Endothelial cell of umbilical vein (primary cell): ENCODE results near the gene KAZALD1. TPM values are rescaled to one million over a fixed set of nuclear protein-coding genes. Genes with fewer than 3 reads are reported as not detected.

Experiments used
- BruUV-seq: library from RNA; stranded (reverse); fragments of 400-500 nt; replicated peaks from 2 replicates; lab custom pipeline; 2021; lab: Mats Ljungman, UMichigan
- CTCF ChIA-PET: fragments of 300-600, 350-600 bp; sonication (Branson Sonifier 250); formaldehyde crosslinking; loops from one replicate; lab custom pipeline; 2021; ENCODE audit warnings: antibody characterized with exemption, inconsistent platforms; lab: Charles Lee
- POLR2A ChIA-PET: fragments of 300-600, 350-600 bp; sonication (Branson Sonifier 250); formaldehyde crosslinking; loops from one replicate; lab custom pipeline; 2021; ENCODE audit warnings: antibody characterized with exemption, inconsistent platforms; lab: Charles Lee
- DNase-seq: peaks from one replicate; pipeline ENCODE4 v3.0.0-alpha.2; 2011; ENCODE audit warnings: low read depth, low spot score
- FAIRE-seq: peaks from 2 replicates; lab custom pipeline; 2011; peaks lifted over from hg19 to GRCh38; lab: Jason Lieb, UNC
- H2AFZ ChIP-seq: 2 replicates; pipeline ENCODE4 v1.6.0; 2012; ENCODE audit warnings: low read depth, low read length, control low read depth, inconsistent platforms
- H3K27ac ChIP-seq: 2 replicates; pipeline ENCODE4 v1.5.1; 2011; ENCODE audit warnings: low read depth, mild to moderate bottlenecking, control low read depth, low read length, moderate library complexity; ENCODE audit not compliant: insufficient read depth
- H3K27me3 ChIP-seq, 2 experiments: 2 replicates each; pipeline versions ENCODE4 v1.6.0 to v1.6.1; 2011; ENCODE audit warnings: low read length in 2 of 2, mixed read lengths in 1 of 2; ENCODE audit not compliant: control insufficient read depth in 2 of 2, insufficient read depth in 2 of 2
- H3K36me3 ChIP-seq, 2 experiments: 2 replicates in 1 of 2; 3 replicates in 1 of 2; pipeline ENCODE4 v1.5.1; 2011; ENCODE audit warnings: low read length in 2 of 2, mild to moderate bottlenecking in 1 of 2, moderate library complexity in 1 of 2; ENCODE audit not compliant: control insufficient read depth in 2 of 2, insufficient read depth in 2 of 2; ENCODE audit errors: extremely low read depth in 1 of 2
- H3K4me1 ChIP-seq: 3 replicates; pipeline ENCODE4 v1.5.1; 2011; ENCODE audit warnings: mild to moderate bottlenecking, low read length; ENCODE audit not compliant: control insufficient read depth, insufficient read depth; ENCODE audit errors: extremely low read depth
- H3K4me2 ChIP-seq: 2 replicates; pipeline ENCODE4 v1.6.1; 2011; ENCODE audit warnings: low read length, control low read depth, mixed read lengths; ENCODE audit not compliant: insufficient read depth
- H3K4me3 ChIP-seq, 3 experiments: fragments of 200-600 bp in 1 of 3; sonication (generic), shearing (Covaris generic) in 1 of 3; replicated peaks in 1 of 3; 2 replicates each; pipeline ENCODE4 v1.5.1; 2011 to 2016; ENCODE audit warnings: control low read depth in 3 of 3, low read length in 3 of 3, mild to moderate bottlenecking in 2 of 3, inconsistent platforms in 1 of 3, low read depth in 1 of 3, moderate library complexity in 1 of 3; ENCODE audit not compliant: insufficient read depth in 1 of 3
- H3K79me2 ChIP-seq: 2 replicates; pipeline ENCODE4 v1.6.0; 2012; ENCODE audit warnings: low read length, inconsistent platforms; ENCODE audit not compliant: control insufficient read depth, insufficient read depth
- H3K9ac ChIP-seq: replicated peaks from 2 replicates; pipeline ENCODE3; 2011; ENCODE audit warnings: low read length, control low read depth; ENCODE audit not compliant: insufficient read depth; ENCODE audit errors: extremely low read depth
- H3K9me1 ChIP-seq: replicated peaks from 3 replicates; pipeline ENCODE4 v1.6.0; 2011; ENCODE audit warnings: mild to moderate bottlenecking, low read length; ENCODE audit not compliant: control insufficient read depth, insufficient read depth; ENCODE audit errors: extremely low read depth
- H3K9me3 ChIP-seq: replicated peaks from 2 replicates; pipeline ENCODE4 v1.5.1; 2012; ENCODE audit warnings: low read length, inconsistent platforms; ENCODE audit not compliant: control insufficient read depth, insufficient read depth
- H4K20me1 ChIP-seq: replicated peaks from 2 replicates; pipeline ENCODE3; 2011; ENCODE audit warnings: mild to moderate bottlenecking, low read length; ENCODE audit not compliant: control insufficient read depth, insufficient read depth; ENCODE audit errors: extremely low read depth
- GATA2 ChIP-seq: IDR thresholded peaks from 2 replicates; pipeline ENCODE4 v1.7.0; 2011; ENCODE audit warnings: low read depth, mild to moderate bottlenecking, moderate library complexity, mixed read lengths, low read length; ENCODE audit not compliant: insufficient read length, insufficient read depth
- POLR2A ChIP-seq: IDR thresholded peaks from 2 replicates; pipeline ENCODE4 v1.6.1; 2012; ENCODE audit warnings: low read depth, mild to moderate bottlenecking, control low read depth, low read length
- POLR2AphosphoS5 ChIP-seq: IDR thresholded peaks from 2 replicates; pipeline ENCODE4 v1.6.1; 2012; ENCODE audit warnings: low read depth, mild to moderate bottlenecking, control low read depth, low read length, moderate library complexity; ENCODE audit not compliant: insufficient read depth
- dilution Hi-C: fragments of 300-500 bp; cut with MboI; formaldehyde crosslinking; loops from one replicate; pipeline ENCODE4 v1.15.0; 2019; ENCODE audit warnings: low sequenced_read_pairs; ENCODE audit not compliant: extremely low pct_ligation_motif_present
- intact Hi-C: fragments of 100-400 bp; cut with micrococcal nuclease; formaldehyde crosslinking; loops from one replicate; pipeline ENCODE4 v1.10.0; 2022
- polyA plus RNA-seq, 4 experiments: library from polyadenylated mRNA; depleted of rRNA in 3 of 4; stranded (reverse) in 3 of 4; unstranded in 1 of 4; fragments of >200 nt; gene quantifications; 2 replicates each; pipeline versions ENCODE4 v1.2.1 to v1.2.3, GENCODE V29; 2011 to 2012; ENCODE audit warnings: missing spikeins in 1 of 4
- total RNA-seq: library from RNA; stranded (reverse); gene quantifications from 2 replicates; pipeline ENCODE4 v1.2.3, GENCODE V29; 2021
- TF ChIP-seq, protein P1 (sequence below), 2 donors: IDR thresholded peaks; 1 replicate in 1 of 2; 2 replicates in 1 of 2; pipeline ENCODE4 v1.5.1; 2011; ENCODE audit warnings: low read length in 2 of 2, mild to moderate bottlenecking in 2 of 2, moderate library complexity in 2 of 2, control low read depth in 1 of 2, inconsistent platforms in 1 of 2, low read depth in 1 of 2; ENCODE audit not compliant: insufficient read depth in 1 of 2; ENCODE audit errors: extremely low read depth in 1 of 2

Gene KAZALD1
- total and polyA plus RNA-seq, 2 donors (not counting 3 experiments of a cell fraction or from before 2014, with no cell fraction given), result 3.0 to 3.3 TPM

DNA sequence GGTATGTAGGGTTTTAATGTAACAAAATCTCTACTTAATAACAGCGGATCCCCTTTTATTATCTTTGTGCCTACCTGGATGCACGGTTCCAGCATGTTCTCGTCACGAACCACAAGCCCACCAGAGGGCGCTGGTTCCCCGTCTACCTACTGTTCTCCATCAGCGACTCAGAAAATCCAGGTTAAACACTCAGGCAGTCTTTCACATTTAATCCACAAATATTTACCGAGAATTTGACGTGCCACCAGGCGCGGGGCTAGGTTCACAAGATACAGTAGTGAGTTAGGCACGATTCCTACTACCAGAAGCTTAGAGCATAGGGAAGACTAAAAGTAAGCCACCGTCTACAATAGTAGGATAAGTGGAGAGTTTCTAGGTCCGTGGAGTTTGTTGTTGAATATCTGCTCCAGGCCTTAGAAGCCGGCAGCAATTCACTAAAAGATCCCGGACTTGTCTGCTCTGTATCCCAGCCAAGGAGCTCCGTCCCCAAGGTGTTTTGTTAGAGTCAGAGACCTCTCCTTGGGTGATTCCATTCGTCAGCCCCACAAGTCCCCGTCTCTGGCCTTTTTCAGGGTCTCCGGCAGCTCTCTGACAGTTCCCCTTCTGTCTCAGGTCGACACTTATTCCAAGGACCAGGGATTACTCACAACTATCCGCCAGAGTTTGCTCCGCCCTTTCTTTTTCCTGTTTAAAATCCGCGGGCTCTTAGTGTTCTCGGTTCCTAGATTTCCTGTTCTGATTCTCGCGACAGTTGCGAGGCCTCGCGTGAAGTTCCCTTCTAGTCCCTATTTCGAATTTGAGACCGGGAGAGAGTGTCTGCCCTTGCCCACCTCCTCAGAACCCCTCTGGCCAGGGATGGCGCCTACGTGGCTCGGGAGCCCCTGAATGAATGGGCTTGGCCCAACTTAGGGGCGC is 1.5 kb upstream of the KAZALD1 start:
- H3K4me3 ChIP-seq, result peak overlapping the region; percentile 89 to 97 (median 96)
- ChIA-PET CTCF (interaction anchor here (0.7 to 13.1 kb wide), 11 partner anchors 9 to 82 kb away, joined by 3 to 290 read pairs (median 4); no protein-coding TSS in a partner anchor), POLR2A (interaction anchor here (0.9 kb wide), 2 partner anchors 9 to 82 kb away, joined by 3 read pairs; no protein-coding TSS in a partner anchor)
- H3K4me1 ChIP-seq, result peaks cover 36% of the 10 kb centered on the region
- peak overlapping the region; percentile 97 for H3K4me2 ChIP-seq
- peak overlapping the region; percentile 100 for H3K9ac ChIP-seq
- H3K9me1 ChIP-seq, result no peaks in the 10 kb centered on the region
- no peaks in the 10 kb centered on the region for H3K27me3 ChIP-seq
- TSS peak; percentile 88 for BruUV-seq
- no peaks in the 10 kb centered on the region for H3K36me3 ChIP-seq
- peak overlapping the region; percentile 99 for H3K27ac ChIP-seq
- H2AFZ ChIP-seq, result peak overlapping the region; percentile 100
- peak; percentile 96 for FAIRE-seq
- dilution Hi-C loops, result no loop called here
- no peaks in the 10 kb centered on the region for H3K9me3 ChIP-seq
- no peaks in the 10 kb centered on the region for H4K20me1 ChIP-seq
- no peak for TF ChIP-seq GATA2
- peak; percentile 33 for TF ChIP-seq POLR2AphosphoS5
- TF ChIP-seq POLR2A, result peak; percentile 8
- TF ChIP-seq, protein P1, sequence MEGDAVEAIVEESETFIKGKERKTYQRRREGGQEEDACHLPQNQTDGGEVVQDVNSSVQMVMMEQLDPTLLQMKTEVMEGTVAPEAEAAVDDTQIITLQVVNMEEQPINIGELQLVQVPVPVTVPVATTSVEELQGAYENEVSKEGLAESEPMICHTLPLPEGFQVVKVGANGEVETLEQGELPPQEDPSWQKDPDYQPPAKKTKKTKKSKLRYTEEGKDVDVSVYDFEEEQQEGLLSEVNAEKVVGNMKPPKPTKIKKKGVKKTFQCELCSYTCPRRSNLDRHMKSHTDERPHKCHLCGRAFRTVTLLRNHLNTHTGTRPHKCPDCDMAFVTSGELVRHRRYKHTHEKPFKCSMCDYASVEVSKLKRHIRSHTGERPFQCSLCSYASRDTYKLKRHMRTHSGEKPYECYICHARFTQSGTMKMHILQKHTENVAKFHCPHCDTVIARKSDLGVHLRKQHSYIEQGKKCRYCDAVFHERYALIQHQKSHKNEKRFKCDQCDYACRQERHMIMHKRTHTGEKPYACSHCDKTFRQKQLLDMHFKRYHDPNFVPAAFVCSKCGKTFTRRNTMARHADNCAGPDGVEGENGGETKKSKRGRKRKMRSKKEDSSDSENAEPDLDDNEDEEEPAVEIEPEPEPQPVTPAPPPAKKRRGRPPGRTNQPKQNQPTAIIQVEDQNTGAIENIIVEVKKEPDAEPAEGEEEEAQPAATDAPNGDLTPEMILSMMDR (IDR thresholded peaks at IDR 0.05; ENCODE audit: extremely low read depth in 1 of 2, insufficient read depth in 1 of 2, low read depth in 1 of 2, low read length in 2 of 2), result peak; percentile 89
- intact Hi-C loops, result loop anchor here (1.0 to 2.0 kb wide), 3 partner anchors 8 to 82 kb away; partner anchors contain the start of gene LZTS2
- DNase-seq, result peak; percentile 94
- H3K79me2 ChIP-seq, result no peaks in the 10 kb centered on the region
